ENCODE data around the gene PDZD7.
"Not testable (repeated sequence)": the region's sequence is repeated elsewhere in the genome, so short reads cannot be mapped to it uniquely, and the experiment has no call there.

Gene PDZD7

DNA sequence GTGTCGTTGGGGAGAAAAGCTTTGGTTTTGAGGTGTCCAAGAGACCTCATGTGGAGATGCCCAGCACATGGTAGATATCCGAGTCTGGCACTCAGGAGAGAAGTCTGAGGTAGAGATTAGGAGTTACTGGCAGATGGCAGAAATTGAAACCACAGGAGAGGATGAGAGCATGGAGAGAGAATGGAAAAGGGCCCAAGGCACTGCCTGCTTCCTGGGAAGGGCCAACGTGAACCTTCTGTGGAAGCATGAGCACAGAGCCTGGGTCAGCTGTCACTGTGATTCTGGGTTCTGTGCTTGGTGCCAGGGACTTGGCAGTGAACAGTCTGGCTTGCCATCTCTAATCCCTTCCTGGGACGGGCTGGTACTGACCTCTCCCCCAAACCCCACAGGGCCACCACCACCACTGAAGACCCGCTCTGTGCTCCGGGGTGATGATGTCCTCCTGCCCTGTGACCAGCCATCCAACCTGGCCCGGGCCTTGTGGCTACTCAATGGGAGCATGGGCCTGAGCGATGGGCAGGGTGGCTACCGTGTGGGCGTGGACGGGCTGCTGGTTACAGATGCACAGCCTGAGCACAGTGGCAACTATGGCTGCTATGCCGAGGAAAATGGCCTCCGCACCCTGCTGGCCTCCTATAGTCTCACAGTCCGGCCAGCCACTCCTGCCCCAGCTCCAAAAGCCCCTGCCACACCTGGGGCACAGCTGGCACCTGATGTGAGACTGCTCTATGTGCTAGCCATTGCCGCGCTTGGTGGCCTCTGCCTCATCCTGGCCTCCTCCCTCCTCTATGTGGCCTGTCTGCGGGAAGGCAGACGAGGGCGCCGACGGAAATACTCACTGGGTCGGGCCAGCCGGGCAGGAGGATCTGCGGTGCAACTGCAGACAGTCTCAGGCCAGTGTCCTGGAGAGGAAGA, 47.8 kb downstream of the PDZD7 start:
- no peak for DNase-seq (ENCODE audit: low read depth)

DNA sequence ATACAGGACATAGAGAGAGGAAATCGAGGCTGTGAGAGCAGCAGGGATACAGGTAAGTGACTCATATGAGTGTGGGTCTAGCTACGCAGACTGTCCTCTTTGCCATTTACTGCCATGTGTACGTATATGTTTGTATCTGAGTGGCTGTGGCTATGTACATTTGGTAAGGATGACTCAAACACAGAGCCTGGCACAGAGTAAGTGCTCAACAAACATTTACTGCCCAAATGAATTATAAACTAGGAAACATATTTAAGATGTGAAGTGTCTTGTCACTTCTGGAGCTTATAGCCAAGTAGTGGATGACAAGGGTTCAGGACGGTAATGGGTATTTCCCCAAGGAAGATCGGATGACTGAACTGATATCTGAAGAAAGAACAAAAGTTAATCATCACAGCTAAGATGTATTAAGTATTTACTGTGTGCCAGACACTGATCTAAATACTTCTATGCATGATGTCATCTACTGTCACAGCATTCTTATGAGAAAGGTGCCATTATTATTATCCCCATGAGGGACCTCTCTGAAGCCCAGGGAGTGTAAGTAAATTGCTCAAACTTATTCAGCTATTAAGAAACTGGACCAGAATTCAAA, 49.7 kb downstream of the PDZD7 start:
- DNase-seq (ENCODE audit: low read depth): no peak

GRCh38 chr10:100980711-100981110, 50.2 kb downstream of the PDZD7 start:
- no peak for DNase-seq (ENCODE audit: low read depth)

- no peak for DNase-seq (ENCODE audit: low read depth)
These were observed 50.6 kb downstream of the PDZD7 start for GRCh38 chr10:100980311-100980710.

DNA sequence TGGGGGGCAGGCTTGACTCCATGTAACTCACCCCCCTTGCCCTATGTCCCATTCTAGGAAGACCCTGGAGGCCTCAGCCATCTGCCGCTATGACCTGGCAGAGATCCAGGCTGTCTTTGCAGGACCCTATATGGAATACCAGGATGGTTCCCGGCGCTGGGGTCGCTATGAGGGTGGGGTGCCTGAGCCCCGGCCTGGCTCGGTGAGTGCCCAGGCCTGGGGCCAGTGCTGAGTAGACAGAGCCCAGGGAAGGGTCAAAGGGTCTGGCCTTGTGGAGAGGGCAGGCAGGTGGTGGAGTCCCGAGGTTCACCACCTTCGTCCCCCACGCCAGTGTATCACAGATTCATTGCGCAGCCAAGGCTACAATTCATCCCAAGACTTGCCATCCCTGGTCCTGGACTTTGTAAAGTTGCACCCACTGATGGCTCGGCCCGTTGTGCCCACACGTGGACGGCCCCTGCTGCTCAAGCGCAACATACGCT, 51.1 kb downstream of the PDZD7 start:
- DNase-seq (ENCODE audit: low read depth): no peak

GRCh38 chr10:100978901-100979195, 52.1 kb downstream of the PDZD7 start:
- no peak for DNase-seq (ENCODE audit: low read depth)

DNA sequence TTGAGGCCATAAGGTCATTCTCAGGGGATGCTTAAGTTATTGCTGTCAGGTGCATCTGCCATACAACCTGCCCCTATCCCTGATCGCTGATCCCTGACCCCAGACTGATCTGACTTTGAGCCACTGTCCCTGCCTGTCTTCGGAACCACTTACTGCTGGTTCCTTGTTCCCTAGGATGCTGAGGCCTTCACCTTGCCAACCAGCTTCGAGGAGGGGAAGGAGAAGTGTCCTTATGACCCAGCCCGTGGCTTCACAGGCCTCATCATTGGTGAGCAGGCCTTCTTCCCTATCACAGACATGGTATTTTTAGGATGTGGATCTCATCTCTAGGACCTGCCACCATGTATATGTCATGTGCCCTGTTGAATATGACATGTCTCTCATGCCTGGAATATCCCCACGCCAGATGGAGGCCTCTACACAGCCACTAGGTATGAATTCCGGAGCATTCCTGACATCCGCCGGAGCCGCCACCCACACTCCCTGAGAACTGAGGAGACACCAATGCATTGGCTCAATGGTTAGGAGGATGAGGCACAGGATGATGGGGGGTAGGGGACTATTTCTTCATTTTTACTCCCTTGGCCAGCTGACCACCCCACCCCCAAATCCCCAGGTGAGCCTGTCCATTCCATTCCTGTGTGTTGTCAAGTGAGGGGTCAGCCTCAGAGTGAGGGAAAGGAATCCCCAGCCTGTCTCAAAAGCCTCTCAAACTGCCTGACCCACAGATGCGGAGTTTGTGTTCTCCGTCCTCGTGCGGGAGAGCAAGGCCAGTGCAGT, 52.6 kb downstream of the PDZD7 start:
- DNase-seq (ENCODE audit: low read depth): no peak

- no peak for DNase-seq (ENCODE audit: low read depth)
These were observed 53.5 kb downstream of the PDZD7 start for GRCh38 chr10:100977436-100977835.

DNA sequence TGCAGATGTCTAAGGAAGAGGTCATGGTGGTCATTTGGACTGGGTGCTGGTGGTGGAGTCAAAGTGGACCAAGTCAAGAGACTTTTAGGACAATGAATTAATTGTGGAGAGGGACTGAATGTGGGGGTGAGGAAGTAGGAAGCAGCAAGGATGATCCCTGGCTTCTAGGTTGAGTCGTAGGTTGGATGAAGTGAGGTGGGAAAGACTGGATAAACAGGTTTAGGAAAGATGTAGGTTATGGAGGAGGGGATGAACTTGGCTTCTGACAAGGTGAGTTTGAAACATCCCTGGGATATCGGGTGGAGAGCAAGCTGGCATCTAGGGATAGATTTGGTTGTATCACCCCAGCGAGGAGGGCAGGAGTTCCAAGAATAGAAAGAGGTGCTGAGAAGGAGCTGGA, 54.0 kb downstream of the PDZD7 start:
- DNase-seq (ENCODE audit: low read depth): no peak

- not testable (repeated sequence) for DNase-seq (ENCODE audit: low read depth)
These were observed 55.5 kb downstream of the PDZD7 start for GRCh38 chr10:100975397-100975796.

GRCh38 chr10:100972904-100973535, 57.9 kb downstream of the PDZD7 start:
- DNase-seq (ENCODE audit: low read depth): no peak

DNA sequence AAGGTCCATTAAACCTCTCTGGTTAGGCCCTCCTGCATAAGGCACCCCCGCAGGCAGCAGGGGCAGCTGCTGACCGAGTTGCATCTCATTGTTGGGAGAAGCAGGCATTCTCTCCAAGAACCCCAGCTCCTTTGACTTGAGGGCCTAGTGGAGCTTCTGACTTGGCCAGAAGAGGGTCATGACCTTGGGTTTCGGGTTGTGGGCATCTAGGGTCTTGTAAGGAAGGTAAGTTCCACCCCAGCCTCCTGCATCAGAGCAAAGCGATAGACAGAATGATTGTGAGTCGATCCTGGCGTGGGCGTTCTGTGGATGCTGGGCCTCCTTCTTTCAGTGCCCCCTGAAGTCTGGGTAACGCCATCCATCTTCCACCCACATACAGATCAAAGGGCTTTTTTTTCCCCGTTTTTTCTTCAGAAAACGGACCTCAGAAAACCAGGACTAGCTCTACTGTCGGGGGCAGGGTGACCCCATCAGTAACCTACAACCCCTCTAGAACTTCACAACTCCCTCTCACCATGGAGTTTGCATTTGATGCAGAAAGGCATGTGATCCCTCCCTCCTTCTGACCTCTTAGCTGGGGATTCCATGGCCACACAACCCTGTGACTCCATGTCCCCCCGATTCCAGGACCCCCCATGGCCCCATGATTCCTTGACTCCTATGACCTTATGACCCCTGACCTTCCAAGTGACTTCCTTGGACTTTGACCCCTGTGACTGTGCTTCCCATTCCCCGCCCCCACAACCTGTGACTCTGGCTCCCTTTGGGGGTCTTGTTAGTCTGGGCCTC, 58.6 kb downstream of the PDZD7 start:
- DNase-seq (ENCODE audit: low read depth): no peak

DNA sequence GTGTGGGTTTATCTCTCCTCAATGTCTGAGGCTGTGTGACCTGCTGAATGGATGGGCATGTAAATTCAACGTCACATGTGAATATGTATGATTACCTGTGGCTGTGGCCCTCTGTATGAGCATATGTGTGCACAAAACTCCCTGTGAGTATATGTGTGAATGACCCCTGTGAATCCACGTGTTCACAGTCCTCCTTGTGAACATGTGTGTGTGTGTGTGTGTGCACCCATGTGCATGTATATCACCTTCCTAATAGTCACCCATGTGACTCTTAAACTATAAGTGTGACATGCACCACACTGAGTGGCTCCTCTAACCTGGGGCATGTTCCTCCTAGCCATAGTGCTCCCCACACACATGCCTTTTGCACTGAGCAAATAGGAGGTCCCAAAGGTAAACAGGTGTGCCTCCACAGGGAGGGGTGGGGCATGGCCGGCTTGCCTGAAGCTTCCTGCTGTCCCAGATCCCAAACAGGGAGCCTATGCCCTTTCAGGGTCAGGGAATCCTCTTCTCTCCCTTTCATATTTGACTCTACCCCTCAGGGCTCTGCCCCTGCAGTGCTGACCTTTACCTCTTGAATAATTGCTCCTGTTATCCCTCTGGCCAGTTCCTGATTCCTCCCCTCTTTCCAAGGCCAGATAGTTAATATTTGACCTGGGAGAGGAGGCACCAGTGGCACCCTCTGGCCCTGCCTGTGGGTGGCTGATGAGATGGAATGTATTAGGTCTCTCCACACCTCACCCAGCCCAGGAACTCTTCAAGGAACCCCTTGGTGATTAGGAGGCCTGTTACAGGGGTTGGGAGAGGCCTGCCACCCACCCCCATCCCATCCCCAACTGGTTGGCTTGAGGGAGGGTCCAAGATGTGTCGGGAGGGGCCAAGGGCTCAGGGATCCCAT, 59.8 kb downstream of the PDZD7 start:
- DNase-seq (ENCODE audit: low read depth): no peak

- DNase-seq (ENCODE audit: low read depth): no peak
These were observed 60.6 kb downstream of the PDZD7 start for GRCh38 chr10:100970076-100970913.

- no peak for DNase-seq (ENCODE audit: low read depth)
These were observed 61.5 kb downstream of the PDZD7 start, which contains the start of gene SEMA4G for GRCh38 chr10:100969187-100970075. TSS of gene SEMA4G (plus strand) at chr10:100969504. CDS start at chr10:100972913, 3,409 bp downstream.

DNA sequence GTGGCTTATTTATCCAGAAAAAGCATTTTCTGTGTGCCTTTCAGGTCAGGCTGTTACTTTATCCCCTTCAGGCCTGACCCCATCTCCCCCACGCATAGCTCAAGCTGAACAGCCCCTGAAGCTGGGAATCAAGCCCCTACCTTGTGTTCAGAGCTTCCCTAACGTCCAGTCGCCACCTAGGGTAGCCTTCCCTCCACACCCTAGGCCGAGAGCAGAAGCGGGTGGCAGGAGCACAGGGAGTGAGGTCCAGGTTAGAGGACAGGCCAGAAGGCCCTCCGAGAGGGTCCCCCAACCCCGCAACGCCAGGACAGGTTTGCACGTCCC, 62.1 kb downstream of the PDZD7 start:
- no peak for DNase-seq (ENCODE audit: low read depth)

DNA sequence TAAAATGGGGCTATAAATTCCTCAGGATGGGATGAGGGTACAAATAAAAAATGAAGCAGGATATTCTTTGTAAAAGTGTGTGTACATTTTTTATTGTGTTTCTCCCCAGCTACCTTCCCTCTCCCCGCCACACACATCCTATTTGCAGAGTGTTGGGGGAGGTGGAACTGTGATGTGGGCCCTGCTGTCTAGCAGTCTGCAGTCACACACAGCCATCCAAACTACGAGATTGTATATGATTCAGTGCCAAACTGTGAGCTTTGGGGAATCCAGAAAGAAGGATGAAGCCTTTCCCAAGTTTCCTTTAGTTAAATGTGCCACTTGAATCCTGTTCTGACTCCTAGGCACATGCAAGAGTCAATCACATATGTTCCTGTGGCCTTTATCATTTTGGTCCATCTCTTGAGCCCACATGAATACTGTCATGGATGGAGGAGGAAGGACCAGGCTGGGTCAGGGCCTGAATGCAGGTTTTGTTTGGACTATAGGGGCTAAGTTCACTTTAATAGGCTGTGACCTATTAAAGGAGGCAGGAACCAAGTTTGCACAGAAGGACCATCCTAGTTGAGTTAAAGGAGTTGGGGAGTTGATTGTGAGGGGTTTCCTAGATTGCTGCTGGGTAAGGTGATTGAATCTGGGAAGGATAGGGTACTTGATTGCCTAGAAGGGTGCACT, 62.7 kb downstream of the PDZD7 start:
- DNase-seq (ENCODE audit: low read depth): no peak

DNA sequence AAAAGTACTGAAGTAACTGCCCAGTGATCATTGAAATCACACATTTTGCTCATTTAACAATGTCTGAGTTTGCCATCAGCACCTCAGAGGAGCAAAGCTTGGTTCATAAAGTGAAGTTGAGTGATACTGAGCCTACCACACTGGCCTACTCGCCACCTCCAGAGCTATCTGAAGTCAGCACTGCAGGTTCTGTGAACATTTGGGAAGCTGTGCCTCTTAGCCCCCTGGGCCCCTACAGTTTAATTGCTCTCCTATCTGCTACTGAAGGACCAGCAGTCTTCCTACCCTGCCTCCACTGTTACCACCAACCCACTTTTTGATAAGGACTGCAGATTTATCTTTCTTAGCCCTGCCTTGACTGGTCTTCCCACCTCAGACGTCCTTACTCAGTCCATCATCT, 63.6 kb downstream of the PDZD7 start:
- DNase-seq (ENCODE audit: low read depth): no peak
